Stimulated activated CD4-positive, alpha-beta T cell treated with anti-CD3 and anti-CD28 coated beads, Interleukin-1b, Interleukin-23, amount 100 ng/mL, for 4 hours (primary cell): ENCODE results near the gene TIMM17B.

Experiments
- DNase-seq, 2 donors: peaks; one replicate each; pipeline ENCODE4 v3.0.0-alpha.2; 2020; ENCODE audit warnings: low read depth in 2 of 2

Gene TIMM17B

GRCh38 chrX:48918643-48919340 lies 21.2 kb upstream of the TIMM17B start, which contains the start of gene PIM2:
Gene PIM2 (minus strand): TSS chrX:48919024. CDS start chrX:48918834, 190 bp downstream.
- peak; percentile 80 to 81 for DNase-seq

- no peak for DNase-seq
Measured at GRCh38 chrX:48918301-48918642, 20.7 kb upstream of the TIMM17B start.

GRCh38 chrX:48917139-48918001 lies 19.8 kb upstream of the TIMM17B start:
- peak; percentile 72 to 82 for DNase-seq

- no peak for DNase-seq
Measured at GRCh38 chrX:48914593-48915493, 17.3 kb upstream of the TIMM17B start.

- DNase-seq = no peak
Measured at GRCh38 chrX:48913605-48914366, 16.2 kb upstream of the TIMM17B start.

- peak; percentile 73 to 77 for DNase-seq
Measured at GRCh38 chrX:48911412-48912182, 14.0 kb upstream of the TIMM17B start, which contains the start of gene SLC35A2. Gene SLC35A2 (minus strand): TSS chrX:48911646. CDS start chrX:48911636, 10 bp downstream.

- no peak for DNase-seq
Measured at GRCh38 chrX:48910926-48911411, 13.4 kb upstream of the TIMM17B start.

- DNase-seq = no peak
Measured at GRCh38 chrX:48909703-48910294, 12.2 kb upstream of the TIMM17B start.

GRCh38 chrX:48908600-48908999 lies 11.0 kb upstream of the TIMM17B start:
- no peak for DNase-seq

GRCh38 chrX:48905090-48905790 lies 7.7 kb upstream of the TIMM17B start:
- DNase-seq = no peak

- no peak for DNase-seq
Measured at GRCh38 chrX:48904626-48905025, 7.1 kb upstream of the TIMM17B start.

- DNase-seq = no peak
Measured at GRCh38 chrX:48904180-48904579, 6.6 kb upstream of the TIMM17B start.

- no peak for DNase-seq
Measured at GRCh38 chrX:48903290-48903689, 5.7 kb upstream of the TIMM17B start.

- DNase-seq = no peak
Measured at GRCh38 chrX:48902776-48903175, 5.2 kb upstream of the TIMM17B start.

GRCh38 chrX:48902135-48902534 lies 4.6 kb upstream of the TIMM17B start:
- DNase-seq = no peak

- DNase-seq = no peak
Measured at GRCh38 chrX:48901069-48901468, 3.5 kb upstream of the TIMM17B start.

GRCh38 chrX:48899078-48899410 lies 1.5 kb upstream of the TIMM17B start:
- DNase-seq = no peak

GRCh38 chrX:48897157-48897624 lies 377 bp downstream of the TIMM17B start:
- DNase-seq = peak in 1 of 2 donors; percentile 43

- DNase-seq = no peak
Measured at GRCh38 chrX:48896611-48897011, 957 bp downstream of the TIMM17B start.
